ENCODE data around the gene TRAM2.

The TRAM2 gene

GRCh38 chr6:52551483-52552277 lies 25.2 kb downstream of the TRAM2 start:
- intact Hi-C loops (cut with DNase I): no loop called here
- DNase-seq: peak in 35 of 42 donors; percentile 8 to 61 (median 33)

GRCh38 chr6:52550870-52551269 lies 26.0 kb downstream of the TRAM2 start:
- DNase-seq: no peak
- intact Hi-C loops (cut with DNase I): no loop called here

GRCh38 chr6:52550014-52550575 lies 26.8 kb downstream of the TRAM2 start:
- DNase-seq: no peak
- intact Hi-C loops (cut with DNase I): no loop called here

- intact Hi-C loops (cut with DNase I): no loop called here
- no peak for DNase-seq
Measured at GRCh38 chr6:52549428-52549827, 27.4 kb downstream of the TRAM2 start.

GRCh38 chr6:52548999-52549398 lies 27.9 kb downstream of the TRAM2 start:
- intact Hi-C loops (cut with DNase I): no loop called here
- DNase-seq: no peak

- no peak for DNase-seq
- intact Hi-C loops (cut with DNase I): no loop called here
Measured at GRCh38 chr6:52548353-52548713, 28.5 kb downstream of the TRAM2 start.

GRCh38 chr6:52547647-52548352 lies 29.1 kb downstream of the TRAM2 start:
- DNase-seq: no peak
- intact Hi-C loops (cut with DNase I): no loop called here

GRCh38 chr6:52546678-52547077 lies 30.2 kb downstream of the TRAM2 start:
- DNase-seq: no peak
- intact Hi-C loops (cut with DNase I): no loop called here

- no peak for DNase-seq
- intact Hi-C loops (cut with DNase I): no loop called here
Measured at GRCh38 chr6:52546192-52546591, 30.7 kb downstream of the TRAM2 start.

GRCh38 chr6:52545406-52546119 lies 31.3 kb downstream of the TRAM2 start:
- intact Hi-C loops (cut with DNase I): no loop called here
- DNase-seq: no peak

- intact Hi-C loops (cut with DNase I): no loop called here
Measured at GRCh38 chr6:52544602-52545405, 32.1 kb downstream of the TRAM2 start.

GRCh38 chr6:52543729-52544601 lies 32.9 kb downstream of the TRAM2 start:
- no peak for DNase-seq
- intact Hi-C loops (cut with DNase I): no loop called here

More at GRCh38 chr6:52544602-52545405, 32.1 kb downstream of the TRAM2 start:
- no peak for DNase-seq

GRCh38 chr6:52543262-52543661 lies 33.6 kb downstream of the TRAM2 start:
- DNase-seq: no peak
- intact Hi-C loops (cut with DNase I): no loop called here

GRCh38 chr6:52541135-52541534 lies 35.7 kb downstream of the TRAM2 start:
- intact Hi-C loops (cut with DNase I): no loop called here

GRCh38 chr6:52540286-52540902 lies 36.5 kb downstream of the TRAM2 start:
- no peak for DNase-seq
- intact Hi-C loops (cut with DNase I): no loop called here

More at GRCh38 chr6:52541135-52541534, 35.7 kb downstream of the TRAM2 start:
- DNase-seq: no peak

- intact Hi-C loops (cut with DNase I): no loop called here
- no peak for DNase-seq
Measured at GRCh38 chr6:52539607-52540006, 37.3 kb downstream of the TRAM2 start.

- intact Hi-C loops (cut with DNase I): no loop called here
- no peak for DNase-seq
Measured at GRCh38 chr6:52538901-52539354, 37.9 kb downstream of the TRAM2 start.
